OCI-LY1 (cell line): Measurements from ENCODE around the gene ACSBG1.

Experiments
- H2AFZ ChIP-seq: fragments of 200-600 bp; sonication (generic), shearing (Covaris generic); 2 replicates; pipeline ENCODE4 v1.6.0; 2014; ENCODE audit warnings: antibody characterized with exemption, mild to moderate bottlenecking, low read length
- H3F3A ChIP-seq: fragments of 200-600 bp; sonication (generic), shearing (Covaris generic); 2 replicates; pipeline ENCODE4 v1.6.0; 2014; ENCODE audit warnings: mild to moderate bottlenecking, antibody characterized with exemption, low read length, moderate library complexity; ENCODE audit not compliant: insufficient read depth
- H3K27ac ChIP-seq: fragments of 200-600 bp; sonication (generic); 2 replicates; pipeline ENCODE4 v1.5.1; 2014; ENCODE audit warnings: low read length, mixed run types, mild to moderate bottlenecking, low read depth; ENCODE audit not compliant: poor library complexity, severe bottlenecking
- H3K27me3 ChIP-seq: fragments of 200-600 bp; sonication (generic); 2 replicates; pipeline ENCODE4 v1.6.0; 2014; ENCODE audit warnings: antibody characterized with exemption, mild to moderate bottlenecking, low read length, moderate library complexity; ENCODE audit not compliant: insufficient read depth
- H3K36me3 ChIP-seq: fragments of 200-600 bp; sonication (generic); 2 replicates; pipeline ENCODE4 v1.6.1; 2014; ENCODE audit warnings: mild to moderate bottlenecking, antibody characterized with exemption, low read length, moderate library complexity, mixed read lengths; ENCODE audit not compliant: insufficient read depth
- H3K4me1 ChIP-seq: fragments of 200-600 bp; sonication (generic); 2 replicates; pipeline ENCODE4 v1.5.1; 2014; ENCODE audit warnings: mild to moderate bottlenecking, low read length, moderate library complexity; ENCODE audit not compliant: insufficient read depth, severe bottlenecking
- H3K4me2 ChIP-seq: fragments of 200-600 bp; sonication (generic), shearing (Covaris generic); 2 replicates; pipeline ENCODE4 v1.6.1; 2014; ENCODE audit warnings: low read length
- H3K4me3 ChIP-seq: fragments of 200-600 bp; sonication (generic); 2 replicates; pipeline ENCODE4 v1.5.1; 2014; ENCODE audit warnings: low read length, low read depth, mild to moderate bottlenecking, mixed read lengths; ENCODE audit not compliant: poor library complexity, severe bottlenecking
- H3K79me2 ChIP-seq: fragments of 200-600 bp; shearing (Covaris generic); 2 replicates; pipeline ENCODE4 v1.6.1; 2016; ENCODE audit warnings: mixed run types, low read length, mixed read lengths; ENCODE audit not compliant: insufficient read depth
- H3K9ac ChIP-seq: fragments of 200-600 bp; sonication (generic), shearing (Covaris generic); 2 replicates; pipeline ENCODE4 v1.6.1; 2014; ENCODE audit warnings: mild to moderate bottlenecking, low read length, mixed read lengths
- H3K9me2 ChIP-seq: fragments of 200-600 bp; sonication (generic), shearing (Covaris generic); 2 replicates; pipeline ENCODE4 v1.6.1; 2014; ENCODE audit warnings: low read depth, mild to moderate bottlenecking, low read length, mixed read lengths
- H3K9me3 ChIP-seq: fragments of 200-600 bp; shearing (Covaris generic); 2 replicates; pipeline ENCODE4 v1.6.1; 2014; ENCODE audit warnings: low read length, mixed read lengths
- H4K20me1 ChIP-seq: fragments of 200-600 bp; sonication (generic), shearing (Covaris generic); 2 replicates; pipeline ENCODE4 v1.6.0; 2016; ENCODE audit warnings: mild to moderate bottlenecking, low read length; ENCODE audit not compliant: insufficient read depth
- CTCF ChIP-seq: fragments of 200-600 bp; sonication (generic), shearing (Covaris generic); IDR thresholded peaks from 2 replicates; pipeline ENCODE4 v1.5.1; 2017; ENCODE audit warnings: mild to moderate bottlenecking, antibody characterized with exemption, low read length, moderate library complexity, mixed read lengths
- EZH2 ChIP-seq: fragments of 200-600 bp; sonication (generic), shearing (Covaris generic); IDR thresholded peaks from 2 replicates; pipeline ENCODE4 v1.8.0; 2017; ENCODE audit warnings: borderline replicate concordance, mixed run types, mild to moderate bottlenecking, antibody characterized with exemption, low read length, moderate library complexity, mixed read lengths

Gene ACSBG1

GRCh38 chr15:78265752-78266224 lies 31.4 kb upstream of the ACSBG1 start:
- Histone ChIP-seq H3F3A (no peaks in the 10 kb centered on the region), H3K9me3 (no peaks in the 10 kb centered on the region), H3K4me3 (peak overlapping the region; percentile 64), H3K4me2 (peak overlapping the region; percentile 54), H3K79me2 (no peaks in the 10 kb centered on the region; the same call in 1 of the 2 replicates), H3K27ac (no peak overlapping the region), H2AFZ (no peak overlapping the region), H4K20me1 (no peaks in the 10 kb centered on the region), H3K27me3 (no peaks in the 10 kb centered on the region), H3K9me2 (no peaks in the 10 kb centered on the region), H3K36me3 (no peaks in the 10 kb centered on the region), H3K9ac (peak overlapping the region; percentile 59; the same call in 1 of the 2 replicates), H3K4me1 (peaks cover 34% of the 10 kb centered on the region)
- TF ChIP-seq EZH2: no peak
- TF ChIP-seq CTCF: no peak

DNA sequence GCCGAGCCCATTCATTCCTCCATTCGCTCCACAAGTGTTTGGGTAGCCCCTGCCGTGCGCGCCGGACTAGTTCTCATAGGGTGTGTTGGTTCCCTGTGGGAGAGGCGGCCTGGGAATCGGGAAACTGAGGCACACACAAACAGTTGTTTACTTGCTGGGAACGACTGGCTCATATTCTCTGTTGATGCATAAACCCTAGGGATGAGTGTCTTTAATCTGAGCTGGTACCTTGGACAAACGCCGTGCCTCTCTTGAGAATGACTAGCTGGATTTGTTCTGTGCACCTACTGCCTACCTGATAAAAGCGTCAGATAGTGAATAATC lies 30.7 kb upstream of the ACSBG1 start:
- peak overlapping the region; percentile 64 for H3K4me3 ChIP-seq
- H4K20me1 ChIP-seq: no peaks in the 10 kb centered on the region
- H3K9me2 ChIP-seq: no peaks in the 10 kb centered on the region
- no peak overlapping the region for H3K27ac ChIP-seq
- H2AFZ ChIP-seq: no peak overlapping the region
- peak overlapping the region; percentile 59 for H3K9ac ChIP-seq
- no peaks in the 10 kb centered on the region for H3K9me3 ChIP-seq
- no peaks in the 10 kb centered on the region; the same call in 1 of the 2 replicates for H3K79me2 ChIP-seq
- H3K36me3 ChIP-seq: no peaks in the 10 kb centered on the region
- H3K27me3 ChIP-seq: no peaks in the 10 kb centered on the region
- H3F3A ChIP-seq: no peaks in the 10 kb centered on the region
- TF ChIP-seq EZH2: no peak
- no peak for TF ChIP-seq CTCF
- peaks cover 34% of the 10 kb centered on the region for H3K4me1 ChIP-seq
- H3K4me2 ChIP-seq: peak overlapping the region; percentile 54

DNA sequence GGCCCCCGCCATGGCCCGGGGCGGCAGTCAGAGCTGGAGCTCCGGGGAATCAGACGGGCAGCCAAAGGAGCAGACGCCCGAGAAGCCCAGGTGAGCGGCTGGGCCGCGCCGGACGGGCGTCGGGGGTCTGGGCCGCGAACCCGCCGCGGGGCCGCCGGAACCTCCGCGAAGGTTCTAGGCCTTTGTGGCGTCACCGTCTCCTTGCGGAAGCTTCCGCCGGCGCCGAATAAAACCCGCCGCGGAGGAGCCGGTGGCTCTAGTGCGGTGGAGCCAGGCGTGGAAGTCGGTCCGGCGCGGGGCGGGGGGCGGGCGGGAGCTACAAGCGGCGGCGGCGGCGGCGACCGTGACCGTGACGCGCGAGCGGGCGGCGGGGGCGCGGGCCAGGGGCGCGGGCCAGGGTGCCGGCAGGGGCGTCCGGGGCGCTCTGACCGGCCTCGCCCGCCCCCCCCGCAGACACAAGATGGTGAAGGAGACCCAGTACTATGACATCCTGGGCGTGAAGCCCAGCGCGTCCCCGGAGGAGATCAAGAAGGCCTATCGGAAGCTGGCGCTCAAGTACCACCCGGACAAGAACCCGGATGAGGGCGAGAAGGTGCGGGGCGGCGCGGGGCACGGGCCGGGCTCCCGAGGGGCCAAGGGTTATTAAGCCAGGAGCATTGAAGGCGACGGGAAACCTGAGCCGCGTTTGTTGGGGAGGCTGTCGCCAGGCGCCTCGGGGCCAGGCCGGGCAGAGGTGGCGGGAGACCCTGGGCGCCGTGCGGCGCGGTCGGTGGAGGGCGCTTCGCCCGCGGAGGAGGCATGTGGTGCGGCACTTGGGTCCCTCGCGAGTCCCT lies 30.2 kb upstream of the ACSBG1 start, which contains the start of gene DNAJA4:
Gene DNAJA4 (plus strand): TSS at position 259 of the 833 bp plus-strand sequence. CDS start 202 bp downstream, at position 461.
- Histone ChIP-seq H3K36me3 (no peaks in the 10 kb centered on the region), H3K4me2 (peak within 1 kb of the TSS; percentile 54), H3F3A (no peaks in the 10 kb centered on the region), H3K9ac (peak within 1 kb of the TSS; percentile 59), H3K4me3 (peak within 1 kb of the TSS; percentile 64), H3K27me3 (no peaks in the 10 kb centered on the region), H3K9me3 (no peaks in the 10 kb centered on the region), H3K79me2 (no peaks in the 10 kb centered on the region; the same call in 1 of the 2 replicates), H3K4me1 (peaks cover 34% of the 10 kb centered on the region), H2AFZ (no peak within 1 kb of the TSS), H3K27ac (no peak within 1 kb of the TSS), H4K20me1 (no peaks in the 10 kb centered on the region), H3K9me2 (no peaks in the 10 kb centered on the region)
- TF ChIP-seq EZH2: no peak
- peak; percentile 25; the same call in 1 of the 2 replicates for TF ChIP-seq CTCF
